ENCODE measurements around the gene SH2D7.

Gene SH2D7

GRCh38 chr15:78103406-78104118 is 11.2 kb downstream of the SH2D7 start:
- peak; percentile 43 to 53 for DNase-seq (ENCODE audit: low read depth in 2 of 2)

- no peak for DNase-seq (ENCODE audit: low read depth in 2 of 2)
Observed at GRCh38 chr15:78104119-78104479, 11.7 kb downstream of the SH2D7 start.

- DNase-seq (ENCODE audit: low read depth in 2 of 2) = no peak
Observed at GRCh38 chr15:78104566-78105475, 12.5 kb downstream of the SH2D7 start.

- DNase-seq (ENCODE audit: low read depth in 2 of 2) = no peak
Observed at GRCh38 chr15:78105476-78106241, 13.3 kb downstream of the SH2D7 start.

- no peak for DNase-seq (ENCODE audit: low read depth in 2 of 2)
Observed at GRCh38 chr15:78107471-78107870, 15.1 kb downstream of the SH2D7 start.

- peak; percentile 70 for DNase-seq (ENCODE audit: low read depth in 2 of 2)
Observed at GRCh38 chr15:78108300-78109084, 16.1 kb downstream of the SH2D7 start.

- no peak for DNase-seq (ENCODE audit: low read depth in 2 of 2)
Observed at GRCh38 chr15:78109156-78109555, 16.8 kb downstream of the SH2D7 start.

- DNase-seq (ENCODE audit: low read depth in 2 of 2) = no peak
Observed at GRCh38 chr15:78110096-78110495, 17.7 kb downstream of the SH2D7 start.

GRCh38 chr15:78110916-78111475 is 18.6 kb downstream of the SH2D7 start:
- no peak for DNase-seq (ENCODE audit: low read depth in 2 of 2)

GRCh38 chr15:78111788-78112187 is 19.4 kb downstream of the SH2D7 start:
- no peak for DNase-seq (ENCODE audit: low read depth in 2 of 2)

- no peak for DNase-seq (ENCODE audit: low read depth in 2 of 2)
Observed at GRCh38 chr15:78112551-78112950, 20.2 kb downstream of the SH2D7 start.

- no peak for DNase-seq (ENCODE audit: low read depth in 2 of 2)
Observed at GRCh38 chr15:78120523-78120922, 28.2 kb downstream of the SH2D7 start.

GRCh38 chr15:78125267-78125666 is 32.9 kb downstream of the SH2D7 start:
- DNase-seq (ENCODE audit: low read depth in 2 of 2) = no peak

- DNase-seq (ENCODE audit: low read depth in 2 of 2) = no peak
Observed at GRCh38 chr15:78127882-78128281, 35.5 kb downstream of the SH2D7 start.

- DNase-seq (ENCODE audit: low read depth in 2 of 2) = no peak
Observed at GRCh38 chr15:78129077-78129750, 36.9 kb downstream of the SH2D7 start.

- DNase-seq (ENCODE audit: low read depth in 2 of 2) = no peak
Observed at GRCh38 chr15:78129751-78130287, 37.5 kb downstream of the SH2D7 start.

GRCh38 chr15:78130466-78131294 is 38.3 kb downstream of the SH2D7 start:
- peak in 1 of 2 donors; percentile 25 for DNase-seq (ENCODE audit: low read depth in 2 of 2)

- DNase-seq (ENCODE audit: low read depth in 2 of 2) = peak; percentile 68 to 73
Observed at GRCh38 chr15:78131295-78132061, 39.1 kb downstream of the SH2D7 start, which contains the start of gene CIB2. CIB2 (minus strand) TSS chr15:78131445; CDS start chr15:78131215, 230 bp downstream.

Measured in stimulated activated CD8-positive, alpha-beta memory T cell treated with anti-CD3 and anti-CD28 coated beads, Interleukin-2, amount 100 ng/mL, for 48 hours (primary cell).